ENCODE measurements around the gene ZBTB5.
"Not testable (repeated sequence)": the region's sequence is repeated elsewhere in the genome, so short reads cannot be mapped to it uniquely, and the experiment has no call there.

The ZBTB5 gene

GRCh38 chr9:37426431-37426830, 38.8 kb downstream of the ZBTB5 start:
- in situ Hi-C loops (cut with MboI; ENCODE audit: low sequenced_read_pairs), result not testable (repeated sequence)

DNA sequence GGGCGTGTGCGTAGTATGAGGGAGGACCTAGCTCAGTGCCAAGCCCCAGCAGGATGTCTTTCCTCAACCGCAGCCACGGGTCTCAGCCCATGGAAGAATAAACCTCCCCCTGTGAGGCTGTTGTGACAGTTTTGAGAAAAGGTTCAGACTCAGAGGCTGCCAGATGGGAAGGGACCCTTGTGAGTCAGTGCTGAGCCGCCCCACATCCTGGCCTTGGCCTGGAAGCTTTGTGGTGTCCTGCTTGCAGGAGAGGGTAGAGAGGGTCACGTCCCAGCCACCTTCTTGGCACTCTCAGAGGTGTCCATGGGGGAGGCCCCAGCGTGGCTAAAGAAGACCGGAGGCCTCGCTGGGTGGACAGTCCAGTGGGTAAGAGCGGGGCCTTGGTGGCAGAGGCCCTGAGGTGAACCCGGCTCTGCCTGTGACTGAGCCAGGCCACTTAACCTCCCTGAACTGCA, 39.9 kb downstream of the ZBTB5 start:
- in situ Hi-C loops (cut with MboI; ENCODE audit: low sequenced_read_pairs), result no loop called here

DNA sequence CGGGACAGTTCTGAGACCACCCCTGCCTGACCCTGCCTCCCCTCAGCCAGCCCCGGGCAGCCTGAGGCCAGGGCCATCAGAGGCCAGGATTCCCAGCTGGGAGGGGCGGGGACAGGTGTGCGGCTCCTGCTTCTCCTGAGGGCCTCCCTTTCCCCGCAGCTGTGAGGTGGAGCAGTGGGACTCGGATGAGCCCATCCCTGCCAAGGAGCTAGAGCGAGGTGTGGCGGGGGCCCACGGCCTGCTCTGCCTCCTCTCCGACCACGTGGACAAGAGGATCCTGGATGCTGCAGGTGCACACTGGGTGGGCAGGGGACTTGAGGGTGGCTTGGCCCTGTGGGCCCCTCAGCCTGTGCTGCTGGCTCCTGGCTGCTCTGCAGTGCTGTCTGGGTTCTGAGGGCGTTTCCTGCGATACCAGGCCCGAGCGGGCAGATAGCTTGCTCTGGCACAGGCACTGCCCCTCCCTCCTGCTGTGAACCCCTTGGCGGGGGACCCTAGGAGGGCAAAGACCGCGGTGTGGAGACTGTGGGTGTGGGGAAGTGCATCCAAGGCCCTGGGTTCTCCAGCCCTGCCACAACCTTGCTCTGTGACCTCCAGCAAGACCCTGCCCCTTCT, 40.5 kb downstream of the ZBTB5 start:
- in situ Hi-C loops (cut with MboI; ENCODE audit: low sequenced_read_pairs), result no loop called here

DNA sequence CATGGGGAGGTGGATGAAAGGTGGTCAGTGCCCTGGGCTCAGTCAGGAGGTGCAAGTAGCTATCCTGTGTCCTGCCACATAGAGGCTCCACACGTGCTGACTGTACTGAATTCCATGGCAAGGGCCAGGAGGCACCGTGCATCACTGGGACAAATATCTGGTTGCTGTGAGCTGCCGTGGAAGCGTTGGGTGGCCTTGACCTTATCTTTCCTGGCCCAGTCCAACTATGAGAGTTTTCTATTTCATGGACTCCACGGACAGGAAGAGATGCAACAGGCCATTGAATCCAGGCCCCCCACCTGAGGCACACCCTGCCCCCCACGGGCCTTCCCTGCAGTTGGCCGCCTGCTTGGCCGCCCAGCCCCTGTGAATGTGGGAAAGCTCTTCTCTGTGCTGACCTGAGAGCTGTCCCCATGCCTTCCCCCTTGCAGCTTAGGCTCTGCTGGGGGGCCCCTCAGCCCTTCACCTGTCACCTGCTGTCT, 41.0 kb downstream of the ZBTB5 start:
- in situ Hi-C loops (cut with MboI; ENCODE audit: low sequenced_read_pairs), result no loop called here

GRCh38 chr9:37423508-37423907, 41.7 kb downstream of the ZBTB5 start:
- in situ Hi-C loops (cut with MboI; ENCODE audit: low sequenced_read_pairs), result no loop called here

DNA sequence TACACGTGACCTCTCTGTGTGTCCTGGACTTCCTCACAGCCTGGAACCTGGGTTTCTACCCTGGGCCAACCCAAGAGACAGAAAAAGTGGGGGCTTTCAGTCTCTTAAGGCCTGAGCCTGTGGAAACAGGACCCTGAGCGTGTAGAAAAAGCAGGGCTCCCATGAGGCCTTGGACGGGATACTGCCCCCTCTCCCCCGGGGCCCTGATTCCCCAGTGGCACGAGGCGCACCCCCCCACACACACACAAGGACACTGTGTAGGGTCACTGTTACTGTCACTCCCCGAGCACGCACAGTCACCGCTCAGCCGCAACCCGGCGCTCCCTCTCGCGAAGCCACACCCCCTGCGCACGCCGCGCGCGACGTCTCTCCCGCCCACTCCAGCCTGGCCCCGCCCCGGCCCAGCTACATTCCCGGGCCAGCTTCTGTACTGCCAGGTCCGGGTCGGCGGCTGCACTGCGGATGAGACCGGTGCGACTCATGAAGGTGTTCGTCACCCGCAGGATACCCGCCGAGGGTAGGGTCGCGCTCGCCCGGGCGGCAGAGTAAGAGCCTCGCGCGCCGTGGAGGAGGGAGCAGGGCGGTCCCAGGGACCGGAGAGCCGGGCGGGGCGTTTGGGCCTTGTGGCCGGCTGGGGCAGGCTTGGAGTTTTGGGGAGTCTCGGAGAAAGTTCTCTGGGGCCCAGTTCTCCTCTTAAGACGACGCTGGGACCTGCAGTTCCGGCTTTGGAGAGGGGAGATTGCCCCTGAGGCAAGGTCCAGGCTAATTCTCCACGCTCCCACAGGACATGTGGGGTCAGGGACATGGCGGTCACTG, 42.8 kb downstream of the ZBTB5 start, which contains the start of gene GRHPR:
TSS of gene GRHPR (plus strand) at position 408 of the 816 bp plus-strand sequence. CDS start at position 463, 55 bp downstream.
- in situ Hi-C loops (cut with MboI; ENCODE audit: low sequenced_read_pairs), result no loop called here

DNA sequence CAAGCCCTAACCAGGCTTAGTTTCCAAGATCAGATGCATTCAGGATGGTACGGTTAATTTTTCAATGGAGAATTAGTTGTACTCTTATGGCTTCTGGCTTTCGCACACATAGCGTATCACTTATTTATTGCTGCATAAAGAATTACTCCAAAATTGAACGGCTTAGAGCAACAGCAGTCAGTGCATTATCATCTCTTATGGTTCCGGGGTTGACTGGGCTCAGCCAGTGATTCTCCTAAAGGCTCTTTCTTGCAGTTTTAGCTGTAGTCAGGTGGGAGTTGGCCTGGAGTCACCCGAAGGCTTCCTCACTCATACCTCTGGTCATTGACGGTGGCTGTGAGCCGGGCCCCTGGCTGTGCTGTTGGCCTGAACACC, 43.3 kb downstream of the ZBTB5 start:
- in situ Hi-C loops (cut with MboI; ENCODE audit: low sequenced_read_pairs), result no loop called here

DNA sequence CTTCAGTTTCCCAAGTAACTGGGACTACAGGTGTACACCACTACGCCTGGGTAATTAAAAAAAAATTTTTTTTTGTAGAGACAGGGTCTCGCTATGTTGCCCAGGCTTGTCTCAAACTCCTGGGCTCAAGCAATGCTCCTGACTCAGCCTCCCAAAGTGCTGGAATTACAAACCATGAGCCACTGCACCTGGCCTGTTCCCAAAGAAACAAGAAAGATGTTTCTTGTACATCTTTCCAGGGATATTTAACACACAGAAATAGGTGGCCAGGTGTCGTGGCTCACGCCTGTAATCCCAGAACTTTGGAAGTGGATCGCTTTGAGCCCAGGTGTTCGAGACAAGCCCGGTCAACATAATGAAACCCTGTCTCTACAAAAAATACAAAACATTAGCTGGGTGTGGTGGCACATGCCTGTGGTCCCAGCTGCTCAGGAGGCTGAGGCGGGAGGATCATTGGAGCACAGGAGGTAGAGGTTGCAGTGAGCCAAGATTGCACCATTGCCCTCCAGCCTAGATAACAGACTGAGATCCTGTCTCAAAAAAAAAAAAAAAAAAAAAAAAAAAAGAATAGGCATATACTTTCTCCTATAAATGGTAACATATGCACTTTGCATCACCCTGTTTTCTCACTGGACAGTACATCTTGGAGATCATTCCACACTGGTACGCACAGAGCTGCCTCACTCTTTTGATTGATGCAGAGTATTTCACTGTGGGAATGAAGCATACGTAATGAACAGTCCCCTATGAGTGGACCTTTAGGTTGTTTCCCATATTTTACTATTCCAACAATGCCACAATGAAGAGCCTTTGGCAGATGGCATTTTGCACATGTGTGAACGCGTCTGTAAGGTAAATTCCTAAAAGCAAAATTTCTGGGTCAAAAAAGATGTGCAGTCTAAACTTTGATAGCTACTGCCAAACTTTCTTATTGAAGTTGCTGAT, 44.7 kb downstream of the ZBTB5 start:
- in situ Hi-C loops (cut with MboI; ENCODE audit: low sequenced_read_pairs), result no loop called here

GRCh38 chr9:37419204-37419603, 46.0 kb downstream of the ZBTB5 start:
- in situ Hi-C loops (cut with MboI; ENCODE audit: low sequenced_read_pairs), result no loop called here

GRCh38 chr9:37417857-37418618, 47.2 kb downstream of the ZBTB5 start:
- in situ Hi-C loops (cut with MboI; ENCODE audit: low sequenced_read_pairs), result no loop called here

GRCh38 chr9:37417252-37417803, 47.9 kb downstream of the ZBTB5 start:
- in situ Hi-C loops (cut with MboI; ENCODE audit: low sequenced_read_pairs), result no loop called here

DNA sequence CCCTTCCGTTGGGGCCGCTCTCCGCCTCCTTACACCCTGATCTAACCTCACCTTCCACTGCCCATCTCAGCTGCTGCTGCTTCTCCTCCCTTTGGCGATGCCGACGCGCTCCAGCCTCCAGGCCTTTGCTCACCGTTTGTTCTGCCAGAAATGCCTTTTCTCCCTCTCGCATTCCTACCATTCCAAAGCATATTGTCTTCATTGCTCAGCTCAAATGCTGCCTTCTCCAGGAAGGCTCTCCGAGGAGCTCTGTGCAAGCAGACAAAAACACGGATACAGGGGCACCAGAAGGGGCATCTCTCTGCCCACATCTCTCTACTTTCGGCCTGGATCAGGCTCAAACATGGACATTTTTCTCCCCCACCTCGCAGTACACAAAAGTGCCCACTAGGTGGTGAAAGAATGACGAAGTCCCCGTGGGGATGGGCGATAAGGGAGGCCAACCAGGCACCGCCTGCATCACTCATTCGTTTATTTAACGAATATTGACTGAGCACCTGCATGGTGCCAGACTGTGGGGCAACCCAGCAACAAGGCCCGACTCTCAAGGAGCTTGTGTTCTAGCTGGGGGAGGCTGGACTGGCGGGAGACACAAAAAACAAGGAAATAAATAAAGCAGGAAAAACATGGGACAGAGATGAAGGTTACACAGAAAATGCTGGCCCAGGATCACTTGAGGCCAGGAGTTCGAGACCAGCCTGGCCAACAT, 50.1 kb downstream of the ZBTB5 start:
- in situ Hi-C loops (cut with MboI; ENCODE audit: low sequenced_read_pairs), result no loop called here

DNA sequence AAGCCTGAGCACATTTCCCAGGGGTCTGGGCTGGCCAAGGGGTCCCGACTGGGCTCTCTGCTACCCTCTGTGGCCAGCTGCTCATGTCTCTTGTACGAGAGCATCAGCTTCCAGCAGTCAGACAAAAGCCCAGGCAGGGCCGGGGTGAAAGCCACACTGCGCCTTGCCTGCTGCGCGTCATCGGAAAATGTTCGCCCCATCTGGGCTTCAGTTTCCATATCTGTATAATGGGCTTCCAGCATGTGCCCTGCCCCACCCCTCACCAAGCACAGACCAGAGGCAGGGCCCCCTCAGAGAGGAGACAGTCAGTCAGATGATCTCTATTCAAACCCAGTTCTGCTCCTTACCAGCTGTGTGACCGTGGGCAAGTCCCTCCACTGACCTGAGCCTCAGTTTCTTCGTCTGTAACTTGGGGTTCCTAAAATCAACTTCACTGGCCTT, 50.7 kb downstream of the ZBTB5 start:
- in situ Hi-C loops (cut with MboI; ENCODE audit: low sequenced_read_pairs), result no loop called here

- in situ Hi-C loops (cut with MboI; ENCODE audit: low sequenced_read_pairs), result no loop called here
These were observed 51.9 kb downstream of the ZBTB5 start for GRCh38 chr9:37413311-37413710.

DNA sequence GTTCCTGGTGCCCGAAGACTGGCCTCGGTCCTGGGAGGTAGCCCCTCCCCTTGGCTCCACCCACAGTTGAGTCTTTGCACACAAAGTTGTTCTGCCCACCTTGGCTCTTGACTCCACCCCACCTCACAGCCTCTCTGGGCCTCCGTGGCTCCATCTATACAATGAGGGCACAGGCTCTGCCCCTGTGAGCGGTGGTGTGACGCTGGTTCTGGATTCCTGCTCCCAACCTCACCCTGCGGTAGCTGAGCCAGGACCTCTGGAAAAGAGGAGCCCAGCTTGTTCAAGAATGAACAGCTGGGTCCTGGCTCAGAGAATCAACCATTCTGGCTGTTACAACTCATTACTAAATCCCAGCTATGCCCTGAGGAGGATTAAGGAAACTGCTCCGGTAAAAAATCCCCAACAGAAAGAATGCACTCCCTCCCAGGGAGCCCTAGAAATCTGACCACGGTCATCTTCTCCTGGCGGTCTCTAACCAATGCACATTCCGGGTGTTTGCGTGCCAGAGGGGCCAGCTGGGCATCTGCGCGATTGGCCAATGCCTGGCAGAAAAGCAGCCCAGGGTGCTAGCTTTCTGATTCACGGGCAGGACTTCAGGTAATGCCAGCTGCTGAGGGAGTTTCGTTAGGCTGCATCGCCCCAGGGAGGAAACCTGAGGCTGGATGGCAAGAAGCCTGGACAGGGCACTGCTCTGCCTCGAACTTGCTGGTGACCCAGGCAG, 52.7 kb downstream of the ZBTB5 start:
- in situ Hi-C loops (cut with MboI; ENCODE audit: low sequenced_read_pairs), result no loop called here

GRCh38 chr9:37410969-37411785, 54.1 kb downstream of the ZBTB5 start:
- in situ Hi-C loops (cut with MboI; ENCODE audit: low sequenced_read_pairs), result no loop called here

DNA sequence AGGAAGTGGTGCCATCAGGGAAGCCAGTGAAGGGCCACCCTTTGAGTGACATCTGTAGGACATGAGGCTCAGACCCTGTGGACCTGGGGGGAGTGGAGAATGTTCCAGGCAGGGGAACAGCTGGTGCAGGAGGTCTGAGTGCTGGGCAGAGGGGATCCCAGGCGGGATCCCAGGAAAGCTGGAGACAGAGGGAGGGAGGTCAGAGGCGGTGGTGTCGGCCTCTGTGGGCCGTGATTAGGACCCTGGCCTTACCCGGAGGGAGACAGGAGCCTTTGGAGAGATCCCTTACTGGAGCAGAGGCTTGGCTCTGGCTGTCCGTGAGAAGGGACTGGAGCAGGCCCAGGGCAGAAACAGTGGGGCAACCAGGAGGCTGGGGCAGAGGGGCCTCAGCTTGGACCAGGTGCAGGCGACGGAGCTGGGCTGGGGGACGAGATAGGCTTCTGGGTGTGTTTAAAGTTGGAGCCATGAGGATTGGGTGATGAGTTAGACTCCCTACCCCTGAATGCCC, 54.8 kb downstream of the ZBTB5 start:
- in situ Hi-C loops (cut with MboI; ENCODE audit: low sequenced_read_pairs), result no loop called here

Measured in HL-60/S4 treated with retinoic acid at 250 ng/mL for 4 days and 3 days (cell line).